SK-N-SH treated with all-trans-retinoic acid at 6 μM for 48 hours (cell line): Measurements from ENCODE around the gene WDFY2.
"Not testable (repeated sequence)": the region's sequence is repeated elsewhere in the genome, so short reads cannot be mapped to it uniquely, and the experiment has no call there.

Experiments
- ATAC-seq: fragments of 200-7000 bp; cut with Tn5 transposase; 3 replicates; pipeline ENCODE4 v1.9.1; 2020; ENCODE audit warnings: mild to moderate bottlenecking, moderate library complexity
- ARNTL ChIP-seq: fragments of 450-650 bp; formaldehyde crosslinking; IDR thresholded peaks from 2 replicates; pipeline ENCODE4 v1.5.0; 2020; ENCODE audit warnings: low read depth, mild to moderate bottlenecking, moderate library complexity, borderline replicate concordance
- BACH2 ChIP-seq: fragments of 250-450 bp; sonication (Bioruptor Pico); IDR thresholded peaks from 2 replicates; pipeline ENCODE4 v1.9.0; 2021; ENCODE audit warnings: mild to moderate bottlenecking, borderline replicate concordance
- ESRRG ChIP-seq: fragments of 250-450 bp; sonication (Bioruptor Pico); IDR thresholded peaks from 2 replicates; pipeline ENCODE4 v1.6.1; 2021; ENCODE audit warnings: mild to moderate bottlenecking
- GLIS3 ChIP-seq: fragments of 250-450 bp; sonication (Bioruptor Pico); IDR thresholded peaks from 2 replicates; pipeline ENCODE4 v1.5.0; 2020; ENCODE audit warnings: mild to moderate bottlenecking, moderate library complexity
- ISL1 ChIP-seq: fragments of 250-450 bp; sonication (Bioruptor Pico); IDR thresholded peaks from 2 replicates; pipeline ENCODE4 v2.1.2; 2022; ENCODE audit warnings: mild to moderate bottlenecking, moderate library complexity
- OSR1 ChIP-seq: fragments of 250-450 bp; sonication (Bioruptor Pico); IDR thresholded peaks from 2 replicates; pipeline ENCODE4 v1.8.0; 2022; ENCODE audit warnings: moderate library complexity, mild to moderate bottlenecking, inconsistent platforms
- PATZ1 ChIP-seq: fragments of 250-450 bp; sonication (Bioruptor Pico); IDR thresholded peaks from 2 replicates; pipeline ENCODE4 v1.8.0; 2020; ENCODE audit warnings: mild to moderate bottlenecking, moderate library complexity, borderline replicate concordance
- PPARA ChIP-seq: fragments of 250-450 bp; sonication (Bioruptor Pico); IDR thresholded peaks from 2 replicates; pipeline ENCODE4 v1.5.0; 2020; ENCODE audit warnings: mild to moderate bottlenecking, borderline replicate concordance
- RARB ChIP-seq: fragments of 250-450 bp; sonication (Bioruptor Pico); IDR thresholded peaks from 2 replicates; pipeline ENCODE4 v1.8.0; 2021; ENCODE audit warnings: mild to moderate bottlenecking, moderate library complexity
- TCF4 ChIP-seq: fragments of 250-450 bp; sonication (Bioruptor Pico); IDR thresholded peaks from 2 replicates; pipeline ENCODE4 v1.8.0; 2021; ENCODE audit warnings: mild to moderate bottlenecking, moderate library complexity, borderline replicate concordance
- TOX ChIP-seq: fragments of 250-450 bp; sonication (Bioruptor Pico); IDR thresholded peaks from 2 replicates; pipeline ENCODE4 v1.8.0; 2021; ENCODE audit warnings: mild to moderate bottlenecking, moderate library complexity, borderline replicate concordance
- ZC3H10 ChIP-seq: fragments of 250-450 bp; sonication (Bioruptor Pico); IDR thresholded peaks from 2 replicates; pipeline ENCODE4 v1.5.1; 2021; ENCODE audit warnings: mild to moderate bottlenecking, moderate library complexity
- ZFP3 ChIP-seq: fragments of 250-450 bp; sonication (Bioruptor Pico); IDR thresholded peaks from 2 replicates; pipeline ENCODE4 v1.5.0; 2020; ENCODE audit warnings: mild to moderate bottlenecking, moderate library complexity
- ZFP30 ChIP-seq: fragments of 450-650 bp; formaldehyde crosslinking; IDR thresholded peaks from 2 replicates; pipeline ENCODE4 v1.5.0; 2022; ENCODE audit warnings: mild to moderate bottlenecking, moderate library complexity
- ZNF565 ChIP-seq: fragments of 450-650 bp; formaldehyde crosslinking; conservative IDR thresholded peaks from 2 replicates; pipeline ENCODE4 v1.5.0; 2020; ENCODE audit warnings: low read depth, mild to moderate bottlenecking, moderate library complexity
- ZNF70 ChIP-seq: fragments of 450-650 bp; formaldehyde crosslinking; IDR thresholded peaks from 2 replicates; pipeline ENCODE4 v1.5.0; 2020; ENCODE audit warnings: mild to moderate bottlenecking, moderate library complexity
- ZNF8 ChIP-seq: fragments of 450-650 bp; formaldehyde crosslinking; IDR thresholded peaks from 2 replicates; pipeline ENCODE4 v1.5.0; 2020; ENCODE audit warnings: mild to moderate bottlenecking, moderate library complexity
- TF ChIP-seq, protein P1 (sequence below): fragments of 250-450 bp; sonication (Bioruptor Pico); IDR thresholded peaks from 2 replicates; pipeline ENCODE4 v1.5.1; 2020; ENCODE audit warnings: low read depth, mild to moderate bottlenecking, moderate library complexity
- TF ChIP-seq, protein P2 (sequence below): fragments of 250-450 bp; sonication (Bioruptor Pico); IDR thresholded peaks from 2 replicates; pipeline ENCODE4 v1.8.0; 2021; ENCODE audit warnings: low read depth, mild to moderate bottlenecking, moderate library complexity, borderline replicate concordance
- TF ChIP-seq, protein P3 (sequence below): fragments of 250-450 bp; sonication (Bioruptor Pico); IDR thresholded peaks from 2 replicates; pipeline ENCODE4 v1.5.1; 2021; ENCODE audit warnings: mild to moderate bottlenecking, moderate library complexity

Gene WDFY2

GRCh38 chr13:51637852-51638215, 53.6 kb downstream of the WDFY2 start:
- ATAC-seq, result no peak

GRCh38 chr13:51638216-51638871, 54.1 kb downstream of the WDFY2 start:
- ATAC-seq, result no peak
- TF ChIP-seq PPARA (CRISPR knock-in tag) (no peak), ZC3H10 (CRISPR knock-in tag) (no peak), ESRRG (no peak)
- TF ChIP-seq, protein P1, sequence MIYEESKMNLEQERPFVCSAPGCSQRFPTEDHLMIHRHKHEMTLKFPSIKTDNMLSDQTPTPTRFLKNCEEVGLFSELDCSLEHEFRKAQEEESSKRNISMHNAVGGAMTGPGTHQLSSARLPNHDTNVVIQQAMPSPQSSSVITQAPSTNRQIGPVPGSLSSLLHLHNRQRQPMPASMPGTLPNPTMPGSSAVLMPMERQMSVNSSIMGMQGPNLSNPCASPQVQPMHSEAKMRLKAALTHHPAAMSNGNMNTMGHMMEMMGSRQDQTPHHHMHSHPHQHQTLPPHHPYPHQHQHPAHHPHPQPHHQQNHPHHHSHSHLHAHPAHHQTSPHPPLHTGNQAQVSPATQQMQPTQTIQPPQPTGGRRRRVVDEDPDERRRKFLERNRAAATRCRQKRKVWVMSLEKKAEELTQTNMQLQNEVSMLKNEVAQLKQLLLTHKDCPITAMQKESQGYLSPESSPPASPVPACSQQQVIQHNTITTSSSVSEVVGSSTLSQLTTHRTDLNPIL (CRISPR knock-in tag), result no peak
- TF ChIP-seq, all 23 proteins: peak for 0

More at GRCh38 chr13:51637852-51638215, 53.6 kb downstream of the WDFY2 start:
- TF ChIP-seq ZNF70 (CRISPR knock-in tag) (no peak), BACH2 (CRISPR knock-in tag) (no peak), ZC3H10 (CRISPR knock-in tag) (no peak), TOX (CRISPR knock-in tag) (no peak), ISL1 (CRISPR knock-in tag) (no peak), ARNTL (CRISPR knock-in tag) (no peak), ZNF565 (CRISPR knock-in tag) (no peak), GLIS3 (CRISPR knock-in tag) (no peak), RARB (CRISPR knock-in tag) (no peak), ZFP3 (CRISPR knock-in tag) (no peak), OSR1 (no peak), ESRRG (no peak), ZNF8 (CRISPR knock-in tag) (no peak), ZFP30 (no peak)
- TF ChIP-seq, protein P1 (CRISPR knock-in tag), result no peak
- TF ChIP-seq, protein P2, sequence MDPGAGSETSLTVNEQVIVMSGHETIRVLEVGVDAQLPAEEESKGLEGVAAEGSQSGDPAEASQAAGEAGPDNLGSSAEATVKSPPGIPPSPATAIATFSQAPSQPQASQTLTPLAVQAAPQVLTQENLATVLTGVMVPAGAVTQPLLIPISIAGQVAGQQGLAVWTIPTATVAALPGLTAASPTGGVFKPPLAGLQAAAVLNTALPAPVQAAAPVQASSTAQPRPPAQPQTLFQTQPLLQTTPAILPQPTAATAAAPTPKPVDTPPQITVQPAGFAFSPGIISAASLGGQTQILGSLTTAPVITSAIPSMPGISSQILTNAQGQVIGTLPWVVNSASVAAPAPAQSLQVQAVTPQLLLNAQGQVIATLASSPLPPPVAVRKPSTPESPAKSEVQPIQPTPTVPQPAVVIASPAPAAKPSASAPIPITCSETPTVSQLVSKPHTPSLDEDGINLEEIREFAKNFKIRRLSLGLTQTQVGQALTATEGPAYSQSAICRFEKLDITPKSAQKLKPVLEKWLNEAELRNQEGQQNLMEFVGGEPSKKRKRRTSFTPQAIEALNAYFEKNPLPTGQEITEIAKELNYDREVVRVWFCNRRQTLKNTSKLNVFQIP (CRISPR knock-in tag), result no peak

DNA sequence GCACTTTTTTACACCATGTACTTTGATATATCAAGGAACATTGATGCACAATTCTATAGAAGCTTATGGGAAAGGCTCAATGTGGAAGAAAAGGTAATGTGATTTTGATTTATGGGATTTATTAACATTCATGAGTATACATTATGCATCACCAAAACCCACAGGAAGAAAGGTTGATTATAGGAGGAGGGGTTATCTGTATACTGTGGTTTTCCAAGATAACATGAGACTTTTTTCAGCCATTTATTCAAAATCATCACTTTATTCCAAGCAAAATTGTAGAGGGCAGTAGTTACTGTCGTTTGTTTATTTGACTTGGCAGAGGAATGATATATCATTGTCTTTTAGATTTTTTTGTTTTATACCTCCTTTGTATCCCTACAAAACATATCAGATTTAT, 54.9 kb downstream of the WDFY2 start:
- no peak for ATAC-seq
- TF ChIP-seq OSR1 (no peak), PATZ1 (no peak), BACH2 (CRISPR knock-in tag) (no peak), GLIS3 (CRISPR knock-in tag) (no peak), TCF4 (no peak), PPARA (CRISPR knock-in tag) (no peak), ESRRG (no peak), ZNF565 (CRISPR knock-in tag) (no peak)
- TF ChIP-seq, protein P2 (CRISPR knock-in tag), result no peak
- TF ChIP-seq, protein P1 (CRISPR knock-in tag), result no peak
- TF ChIP-seq, protein P3, sequence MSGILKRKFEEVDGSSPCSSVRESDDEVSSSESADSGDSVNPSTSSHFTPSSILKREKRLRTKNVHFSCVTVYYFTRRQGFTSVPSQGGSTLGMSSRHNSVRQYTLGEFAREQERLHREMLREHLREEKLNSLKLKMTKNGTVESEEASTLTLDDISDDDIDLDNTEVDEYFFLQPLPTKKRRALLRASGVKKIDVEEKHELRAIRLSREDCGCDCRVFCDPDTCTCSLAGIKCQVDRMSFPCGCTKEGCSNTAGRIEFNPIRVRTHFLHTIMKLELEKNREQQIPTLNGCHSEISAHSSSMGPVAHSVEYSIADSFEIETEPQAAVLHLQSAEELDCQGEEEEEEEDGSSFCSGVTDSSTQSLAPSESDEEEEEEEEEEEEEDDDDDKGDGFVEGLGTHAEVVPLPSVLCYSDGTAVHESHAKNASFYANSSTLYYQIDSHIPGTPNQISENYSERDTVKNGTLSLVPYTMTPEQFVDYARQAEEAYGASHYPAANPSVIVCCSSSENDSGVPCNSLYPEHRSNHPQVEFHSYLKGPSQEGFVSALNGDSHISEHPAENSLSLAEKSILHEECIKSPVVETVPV (CRISPR knock-in tag), result no peak

GRCh38 chr13:51640696-51641095, 56.4 kb downstream of the WDFY2 start:
- ATAC-seq, result not testable (repeated sequence)
